Stomach (tissue), 9 donors: ENCODE measurements around the gene ADPRHL1. TPM values are rescaled to one million over a fixed set of nuclear protein-coding genes. Genes with fewer than 3 reads are reported as not detected.

Experiments used
- DNase-seq, 2 donors: peaks; one replicate each; pipeline versions ENCODE4 v3.0.0 to v3.0.0-alpha.2; 2013 to 2019
- H3K27ac ChIP-seq, 5 donors: fragments of 200-600 bp in 4 of 5; sonication (generic) in 4 of 5; one replicate each; pipeline ENCODE4 v1.5.1; 2013 to 2019; ENCODE audit warnings: mild to moderate bottlenecking in 1 of 5, moderate library complexity in 1 of 5
- H3K27me3 ChIP-seq, 3 donors: fragments of 200-600 bp; sonication (generic); one replicate each; pipeline ENCODE4 v1.5.1; 2017 to 2019; ENCODE audit warnings: mixed run types in 1 of 3
- H3K36me3 ChIP-seq, 4 donors: fragments of 200-600 bp; sonication (generic); 1 replicate in 3 of 4; 2 replicates in 1 of 4; pipeline ENCODE4 v1.5.1; 2016 to 2019
- H3K4me1 ChIP-seq, 4 donors: fragments of 200-600 bp; sonication (generic); one replicate each; pipeline ENCODE4 v1.5.1; 2016 to 2019
- H3K4me3 ChIP-seq, 4 donors: fragments of 200-600 bp; sonication (generic) in 3 of 4; one replicate each; pipeline ENCODE4 v1.5.1; 2016 to 2019; ENCODE audit warnings: mild to moderate bottlenecking in 1 of 4
- H3K9me3 ChIP-seq, 4 donors: fragments of 200-600 bp; sonication (generic); one replicate each; pipeline ENCODE4 v1.5.1; 2016 to 2019
- CTCF ChIP-seq, 7 experiments: fragments of 450-650 bp in 4 of 7; fragments of 200-600 bp in 3 of 7; sonication (generic) in 3 of 7; IDR thresholded peaks; one replicate each; pipeline ENCODE4 v1.5.1; 2016 to 2019; ENCODE audit warnings: antibody characterized with exemption in 7 of 7, control low read depth in 2 of 7, mild to moderate bottlenecking in 1 of 7
- EP300 ChIP-seq: sonication (generic); formaldehyde crosslinking; IDR thresholded peaks from one replicate; pipeline ENCODE4 v1.6.1; 2017; ENCODE audit warnings: antibody characterized with exemption
- POLR2A ChIP-seq, 4 donors: fragments of 450-650 bp; IDR thresholded peaks; one replicate each; pipeline ENCODE4 v1.6.1; 2016; ENCODE audit warnings: antibody characterized with exemption in 4 of 4, control low read depth in 2 of 4, mild to moderate bottlenecking in 1 of 4, moderate library complexity in 1 of 4
- POLR2AphosphoS5 ChIP-seq, 3 donors: sonication (generic); formaldehyde crosslinking; IDR thresholded peaks; one replicate each; pipeline ENCODE4 v1.6.1; 2016; ENCODE audit warnings: antibody characterized with exemption in 3 of 3
- WGBS, 5 donors: extraction: QIAGEN DNeasy Blood & Tissue Kit in 3 of 5; methylation state at CpG; one replicate each; pipeline versions ENCODE4 v1.1.5 to v1.1.7; 2013 to 2018; 5-methylcytosine and 5-hydroxymethylcytosine counted together
- intact Hi-C: fragments of 100-400 bp; cut with DNase I; formaldehyde crosslinking; loops from one replicate; pipeline ENCODE4 v1.15.1; 2023; ENCODE audit warnings: low total_unique reads
- polyA plus RNA-seq, 3 donors: library from polyadenylated mRNA; stranded (reverse); fragments of 200-250 nt; gene quantifications; one replicate each; pipeline ENCODE4 v1.2.3, GENCODE V29; 2013
- total RNA-seq, 5 donors: library from RNA; depleted of rRNA; stranded (reverse); fragments of >200 nt; gene quantifications; one replicate each; pipeline versions ENCODE4 v1.1.0 to v1.2.3, GENCODE V29; 2014 to 2016
- donor health status: healthy with polysubstance abuse.
- donor health status: Bipolar disorder and iron deficiency.
- donor health status: healthy.

The ADPRHL1 gene
- total and polyA plus RNA-seq, 8 donors: 1.7 to 6.7 (median 2.7) TPM

GRCh38 chr13:113464476-113464875 lies 11.2 kb upstream of the ADPRHL1 start:
- 90 to 95% (median 92%) methylated on average over 16 of the region's 16 CpGs for WGBS, 5 donors
- H3K27ac ChIP-seq: no peak overlapping the region
- no peaks in the 10 kb centered on the region for H3K4me1 ChIP-seq
- H3K36me3 ChIP-seq: peaks cover 21 to 73% (median 58%) of the 10 kb centered on the region in 4 donors
- TF ChIP-seq POLR2A (IDR thresholded peaks at IDR 0.05) (no peak), EP300 (no peak), POLR2AphosphoS5 (IDR thresholded peaks at IDR 0.05) (no peak), CTCF (IDR thresholded peaks at IDR 0.05) (no peak)
- intact Hi-C loops: no loop called here
- H3K27me3 ChIP-seq: no peaks in the 10 kb centered on the region
- H3K9me3 ChIP-seq: no peaks in the 10 kb centered on the region
- no peak overlapping the region for H3K4me3 ChIP-seq
- no peak for DNase-seq

GRCh38 chr13:113461022-113461751 lies 7.9 kb upstream of the ADPRHL1 start:
- intact Hi-C loops: no loop called here
- no peak overlapping the region for H3K27ac ChIP-seq
- H3K4me3 ChIP-seq: no peak overlapping the region
- H3K9me3 ChIP-seq: no peaks in the 10 kb centered on the region
- peaks cover 0 to 8% (median 0%) of the 10 kb centered on the region in 4 donors for H3K4me1 ChIP-seq
- H3K27me3 ChIP-seq: no peaks in the 10 kb centered on the region
- TF ChIP-seq EP300: no peak
- no peak for TF ChIP-seq POLR2AphosphoS5 (IDR thresholded peaks at IDR 0.05)
- no peak for TF ChIP-seq CTCF (IDR thresholded peaks at IDR 0.05)
- TF ChIP-seq POLR2A (IDR thresholded peaks at IDR 0.05): no peak
- peaks cover 31 to 79% (median 65%) of the 10 kb centered on the region in 4 donors for H3K36me3 ChIP-seq
- DNase-seq: no peak
- WGBS, 5 donors: 77 to 82% (median 79%) methylated on average over 12 of the region's 12 CpGs

DNA sequence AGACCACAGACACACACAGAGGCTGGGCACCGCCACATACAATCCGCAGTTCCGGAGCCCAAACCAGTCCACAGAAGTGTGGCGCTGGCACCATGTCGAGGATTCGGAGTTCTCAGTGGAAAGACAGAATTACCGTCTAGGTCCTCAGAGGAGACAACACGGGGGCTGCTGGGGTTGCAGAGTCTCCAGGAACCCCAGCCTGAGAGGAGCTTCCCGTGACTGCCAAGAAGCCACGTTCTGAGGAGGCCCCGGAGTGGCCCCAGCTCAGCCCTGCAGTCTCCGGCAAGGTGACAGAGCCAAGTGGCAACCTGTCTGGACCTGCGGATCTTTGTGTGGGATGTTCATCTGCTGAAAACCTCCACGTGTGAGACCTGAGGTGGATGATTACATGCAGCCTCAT lies 7.3 kb upstream of the ADPRHL1 start:
- TF ChIP-seq CTCF (IDR thresholded peaks at IDR 0.05) (no peak), POLR2A (IDR thresholded peaks at IDR 0.05) (no peak), EP300 (no peak), POLR2AphosphoS5 (IDR thresholded peaks at IDR 0.05) (no peak)
- H3K27ac ChIP-seq: no peak overlapping the region
- 89 to 94% (median 93%) methylated on average over 14 of the region's 14 CpGs for WGBS, 5 donors
- H3K9me3 ChIP-seq: no peaks in the 10 kb centered on the region
- H3K36me3 ChIP-seq: peaks cover 33 to 84% (median 69%) of the 10 kb centered on the region in 4 donors
- H3K27me3 ChIP-seq: no peaks in the 10 kb centered on the region
- H3K4me1 ChIP-seq: peaks cover 0 to 8% (median 0%) of the 10 kb centered on the region in 4 donors
- no peak for DNase-seq
- intact Hi-C loops: no loop called here
- H3K4me3 ChIP-seq: no peak overlapping the region

- TF ChIP-seq POLR2AphosphoS5 (IDR thresholded peaks at IDR 0.05): no peak
- TF ChIP-seq POLR2A (IDR thresholded peaks at IDR 0.05): no peak
- no peak for TF ChIP-seq EP300
- TF ChIP-seq CTCF (IDR thresholded peaks at IDR 0.05): no peak
- 88 to 95% (median 94%) methylated on average over 10 to 14 of the region's 14 CpGs for WGBS, 5 donors
- intact Hi-C loops: no loop called here
- Histone ChIP-seq H3K36me3 (peaks cover 33 to 88% (median 74%) of the 10 kb centered on the region in 4 donors), H3K4me3 (no peak overlapping the region), H3K27me3 (no peaks in the 10 kb centered on the region), H3K27ac (no peak overlapping the region), H3K4me1 (peaks cover 0 to 13% (median 0%) of the 10 kb centered on the region in 4 donors), H3K9me3 (no peaks in the 10 kb centered on the region)
- no peak for DNase-seq
Measured at GRCh38 chr13:113460064-113460555, 6.8 kb upstream of the ADPRHL1 start.
